HepG2 (cell line): ENCODE data around the gene PCNA. TPM values are rescaled to one million over a fixed set of nuclear protein-coding genes. Genes with fewer than 3 reads are reported as not detected.

Experiments
- ATAC-seq: fragments of 200-7000 bp; cut with Tn5 transposase; 3 replicates; pipeline ENCODE4 v1.9.1; 2020; ENCODE audit warnings: mild to moderate bottlenecking, moderate library complexity
- BruUV-seq: library from RNA; stranded (reverse); fragments of 400-500 nt; replicated peaks from 2 replicates; lab custom pipeline; 2021; lab: Mats Ljungman, UMichigan
- CTCF ChIA-PET: fragments of 300-600 bp; formaldehyde crosslinking; extraction: SDS; loops from one replicate; lab custom pipeline; 2021; ENCODE audit warnings: low total read pairs, inconsistent platforms, low intra/inter-chr PET ratio; lab: Yijun Ruan, JAX
- POLR2A ChIA-PET: fragments of 350-600 bp; sonication (Branson Sonifier 250); formaldehyde crosslinking; loops from one replicate; lab custom pipeline; 2020; ENCODE audit warnings: antibody characterized with exemption, inconsistent platforms; lab: Yijun Ruan, JAX
- DNase-seq: peaks from one replicate; pipeline ENCODE4 v3.0.0-alpha.2; 2015; ENCODE audit warnings: low spot score
- FAIRE-seq: peaks from 3 replicates; lab custom pipeline; 2011; peaks lifted over from hg19 to GRCh38; lab: Jason Lieb, UNC
- H2AFZ ChIP-seq: one replicate; pipeline ENCODE4 v1.6.1; 2011; ENCODE audit warnings: low read length, inconsistent platforms
- H3K27ac ChIP-seq: fragments of 300-600 bp; 3 replicates; pipeline ENCODE4 v1.8.0; 2011; ENCODE audit warnings: mixed run types, mild to moderate bottlenecking, mixed read lengths, low read length, inconsistent platforms; ENCODE audit not compliant: insufficient read depth; ENCODE audit errors: extremely low read length
- H3K27me3 ChIP-seq, 2 experiments: fragments of 200-600 bp in 1 of 2; 2 replicates in 1 of 2; 3 replicates in 1 of 2; pipeline versions ENCODE4 v1.6.0 to v1.8.0; 2011; ENCODE audit warnings: low read length in 2 of 2, mild to moderate bottlenecking in 2 of 2, moderate library complexity in 2 of 2, inconsistent platforms in 1 of 2; ENCODE audit not compliant: insufficient read depth in 2 of 2, control insufficient read depth in 1 of 2
- H3K36me3 ChIP-seq, 2 experiments: fragments of 200-600 bp in 1 of 2; replicated peaks in 1 of 2; 2 replicates in 1 of 2; 3 replicates in 1 of 2; pipeline versions ENCODE4 v1.5.1 to v1.8.0; 2011; ENCODE audit warnings: low read length in 2 of 2, inconsistent platforms in 1 of 2; ENCODE audit not compliant: insufficient read depth in 2 of 2, control insufficient read depth in 1 of 2
- H3K4me1 ChIP-seq: 2 replicates; pipeline ENCODE4 v1.5.1; 2012; ENCODE audit warnings: low read length, inconsistent platforms; ENCODE audit not compliant: insufficient read depth
- H3K4me2 ChIP-seq: 2 replicates; pipeline ENCODE4 v1.6.0; 2011; ENCODE audit warnings: low read depth, low read length, inconsistent platforms
- H3K4me3 ChIP-seq, 3 experiments: fragments of 200-600 bp in 1 of 3; sonication (generic), shearing (Covaris generic) in 1 of 3; replicated peaks in 1 of 3; 2 replicates each; pipeline ENCODE4 v1.5.1; 2011 to 2016; ENCODE audit warnings: low read length in 3 of 3, inconsistent platforms in 2 of 3, low read depth in 2 of 3, mild to moderate bottlenecking in 2 of 3, control low read depth in 1 of 3, mixed read lengths in 1 of 3; ENCODE audit not compliant: insufficient read depth in 1 of 3
- H3K79me2 ChIP-seq: one replicate; pipeline ENCODE4 v1.6.1; 2011; ENCODE audit warnings: low read length, inconsistent platforms; ENCODE audit not compliant: insufficient read depth
- H3K9ac ChIP-seq: 2 replicates; pipeline ENCODE4 v1.6.0; 2011; ENCODE audit warnings: mild to moderate bottlenecking, low read depth, low read length, inconsistent platforms; ENCODE audit not compliant: insufficient read depth
- H3K9me3 ChIP-seq: 2 replicates; pipeline ENCODE4 v1.5.1; 2012; ENCODE audit warnings: mild to moderate bottlenecking, low read length
- H4K20me1 ChIP-seq: 2 replicates; pipeline ENCODE4 v1.6.0; 2011; ENCODE audit warnings: inconsistent platforms, mild to moderate bottlenecking, low read length, moderate library complexity; ENCODE audit not compliant: insufficient read depth
- ADNP ChIP-seq: sonication (generic); formaldehyde crosslinking; IDR thresholded peaks from 2 replicates; pipeline ENCODE4 v1.4.0; 2020; ENCODE audit warnings: missing genetic modification reagents
- CHCHD3 ChIP-seq: sonication (generic); formaldehyde crosslinking; IDR thresholded peaks from 2 replicates; pipeline ENCODE4 v1.8.0; 2022; ENCODE audit warnings: mild to moderate bottlenecking, missing genetic modification reagents, moderate library complexity
- DMAP1 ChIP-seq: IDR thresholded peaks from 2 replicates; pipeline ENCODE4 v1.6.1; 2016
- E2F1 ChIP-seq: sonication (generic); formaldehyde crosslinking; IDR thresholded peaks from 2 replicates; pipeline ENCODE4 v1.5.0; 2020; ENCODE audit warnings: missing genetic modification reagents
- HIVEP1 ChIP-seq: sonication (generic); formaldehyde crosslinking; IDR thresholded peaks from 2 replicates; pipeline ENCODE4 v1.4.0; 2020; ENCODE audit warnings: mild to moderate bottlenecking, missing genetic modification reagents
- HNRNPLL ChIP-seq: fragments of 200-400 bp; formaldehyde crosslinking; IDR thresholded peaks from 2 replicates; pipeline ENCODE4 v1.6.1; 2017; ENCODE audit warnings: mild to moderate bottlenecking, low read depth, low read length; ENCODE audit not compliant: poor library complexity, severe bottlenecking
- JARID2 ChIP-seq: sonication (generic); formaldehyde crosslinking; IDR thresholded peaks from 2 replicates; pipeline ENCODE4 v1.8.1; 2023; ENCODE audit warnings: missing genetic modification reagents, inconsistent platforms; ENCODE audit not compliant: insufficient replicate concordance
- KDM5B ChIP-seq: sonication (generic); formaldehyde crosslinking; IDR thresholded peaks from 2 replicates; pipeline ENCODE4 v1.4.0; 2020; ENCODE audit warnings: missing genetic modification reagents, mild to moderate bottlenecking, borderline replicate concordance
- MAFG ChIP-seq: sonication (generic); formaldehyde crosslinking; IDR thresholded peaks from 2 replicates; pipeline ENCODE4 v1.5.1; 2020; ENCODE audit warnings: mild to moderate bottlenecking, missing genetic modification reagents
- MED13 ChIP-seq: sonication (generic); formaldehyde crosslinking; IDR thresholded peaks from 2 replicates; pipeline ENCODE4 v1.5.0; 2020; ENCODE audit warnings: missing genetic modification reagents
- MXI1 ChIP-seq: IDR thresholded peaks from 3 replicates; pipeline ENCODE4 v1.6.1; 2012; ENCODE audit warnings: low read depth, low read length, inconsistent platforms, borderline replicate concordance
- NKX3-1 ChIP-seq: sonication (generic); formaldehyde crosslinking; IDR thresholded peaks from 2 replicates; pipeline ENCODE4 v1.5.0; 2020; ENCODE audit warnings: missing genetic modification reagents
- NR3C1 ChIP-seq: sonication (generic); formaldehyde crosslinking; IDR thresholded peaks from 2 replicates; pipeline ENCODE4 v1.4.0; 2020; ENCODE audit warnings: missing genetic modification reagents
- RFXANK ChIP-seq: IDR thresholded peaks from 2 replicates; pipeline ENCODE4 v1.6.1; 2016
- THRA ChIP-seq: sonication (generic); formaldehyde crosslinking; IDR thresholded peaks from 2 replicates; pipeline ENCODE4 v1.4.0; 2020; ENCODE audit warnings: missing genetic modification reagents, borderline replicate concordance
- YY1 ChIP-seq: IDR thresholded peaks from 2 replicates; pipeline ENCODE4 v1.6.1; 2011; ENCODE audit warnings: low read length, low read depth, moderate library complexity, mild to moderate bottlenecking; ENCODE audit not compliant: insufficient read depth, insufficient replicate concordance
- ZFP36L1 ChIP-seq: sonication (generic); formaldehyde crosslinking; IDR thresholded peaks from 2 replicates; pipeline ENCODE4 v1.8.0; 2022; ENCODE audit warnings: mild to moderate bottlenecking, missing genetic modification reagents, moderate library complexity
- ZMYM2 ChIP-seq: sonication (generic); formaldehyde crosslinking; IDR thresholded peaks from 2 replicates; pipeline ENCODE4 v1.8.0; 2022; ENCODE audit warnings: mild to moderate bottlenecking, missing genetic modification reagents
- ZNF570 ChIP-seq: sonication (generic); formaldehyde crosslinking; IDR thresholded peaks from 2 replicates; pipeline ENCODE4 v1.4.0; 2020; ENCODE audit warnings: mild to moderate bottlenecking, missing genetic modification reagents, borderline replicate concordance
- ZSCAN25 ChIP-seq: sonication (generic); formaldehyde crosslinking; IDR thresholded peaks from 2 replicates; pipeline ENCODE4 v1.8.0; 2022; ENCODE audit warnings: mild to moderate bottlenecking, missing genetic modification reagents
- ZSCAN29 ChIP-seq: sonication (generic); formaldehyde crosslinking; conservative IDR thresholded peaks from 2 replicates; pipeline ENCODE4 v1.4.0; 2020; ENCODE audit warnings: mild to moderate bottlenecking, missing genetic modification reagents
- WGBS: methylation state at CpG from one replicate; pipeline ENCODE4 v1.1.6; 2017; ENCODE audit warnings: low lambda C conversion rate; 5-methylcytosine and 5-hydroxymethylcytosine counted together
- in situ Hi-C: cut with HindIII; loops from 2 replicates; pipeline ENCODE4 v1.10.0; 2017; ENCODE audit warnings: low pct_unique_long_range_greater_than_20kb; ENCODE audit not compliant: extremely low pct_ligation_motif_present
- intact Hi-C: fragments of 100-400 bp; cut with micrococcal nuclease; formaldehyde crosslinking; loops from one replicate; pipeline ENCODE4 v1.10.0; 2022; ENCODE audit not compliant: unreplicated experiment
- polyA plus RNA-seq, 8 experiments: library from polyadenylated mRNA; depleted of rRNA in 3 of 8; stranded (reverse) in 7 of 8; unstranded in 1 of 8; fragments of >200 nt; fragmentation: Illumina TruSeq in 4 of 8; extraction: Trizol in 4 of 8; gene quantifications; 2 replicates each; pipeline versions ENCODE4 v1.2.1 to v1.2.3, GENCODE V29; 2011 to 2016; ENCODE audit warnings: low read depth in 4 of 8, missing spikeins in 1 of 8, mixed read lengths in 1 of 8; ENCODE audit not compliant: insufficient read depth in 1 of 8
- total RNA-seq, 5 experiments: library from RNA; depleted of rRNA; stranded (reverse); fragments of >200 nt; fragmentation: Illumina TruSeq; extraction: Trizol; gene quantifications; 2 replicates each; pipeline ENCODE4 v1.2.3, GENCODE V29; 2016; ENCODE audit warnings: low read depth in 1 of 5

Gene PCNA
- total and polyA plus RNA-seq, 2 of the 13 experiments (the other 11 are each of a cell fraction or from before 2014, with no cell fraction given): 229 to 655 TPM

DNA sequence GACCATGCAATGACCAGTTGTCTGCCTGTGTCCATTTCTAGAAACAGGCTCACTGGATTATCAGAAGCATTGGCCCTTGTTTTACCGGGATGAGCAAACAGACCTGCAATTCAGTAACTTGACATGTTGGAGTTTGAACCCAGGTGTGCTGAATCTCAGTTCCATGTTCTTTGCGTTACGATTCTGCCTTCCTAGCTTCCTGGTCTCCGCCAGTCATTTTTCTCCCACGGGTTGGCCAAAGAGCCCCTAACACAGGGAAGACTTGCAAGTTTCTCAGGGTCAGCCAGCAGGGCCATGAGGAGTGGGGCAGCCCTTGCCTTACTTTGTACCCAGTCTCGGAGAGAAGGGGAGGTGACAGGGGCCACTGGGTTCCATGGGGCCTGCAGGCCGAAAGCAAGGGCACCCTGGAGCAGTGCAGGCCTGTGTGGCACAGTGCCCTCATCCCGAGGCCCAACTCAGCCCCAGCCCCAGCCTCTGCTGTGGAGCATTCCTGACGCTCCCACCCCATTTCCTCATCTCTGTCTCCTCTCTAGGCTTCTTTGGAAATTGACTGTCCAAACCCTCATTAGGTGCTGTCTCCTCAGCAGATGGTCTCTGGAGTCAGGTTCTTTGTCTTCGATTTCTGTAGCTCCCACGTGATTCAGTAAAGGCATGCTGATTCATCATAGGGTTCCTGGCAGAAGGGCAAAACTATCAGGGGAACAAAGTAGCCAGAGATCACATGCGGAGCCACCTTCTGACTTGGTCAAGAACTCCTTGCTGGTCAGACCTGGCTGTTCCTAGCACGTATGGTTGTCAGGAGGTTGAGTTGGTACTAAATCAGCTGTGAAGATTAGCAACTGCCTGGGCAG, 30.7 kb upstream of the PCNA start (continued):
- peak; percentile 40; the same call in 1 of the 3 replicates for TF ChIP-seq MXI1
- TF ChIP-seq ADNP (CRISPR knock-in tag): 0 out of 2 replicates have a peak, but pooled peaks have one; percentile 11
- TF ChIP-seq DMAP1 (CRISPR knock-in tag): peak; percentile 83; the same call in 1 of the 2 replicates
- TF ChIP-seq ZSCAN25 (CRISPR knock-in tag): 0 out of 2 replicates have a peak, but pooled peaks have one; percentile 48
- TF ChIP-seq THRA (CRISPR knock-in tag): peak; percentile 16; the same call in 1 of the 2 replicates

DNA sequence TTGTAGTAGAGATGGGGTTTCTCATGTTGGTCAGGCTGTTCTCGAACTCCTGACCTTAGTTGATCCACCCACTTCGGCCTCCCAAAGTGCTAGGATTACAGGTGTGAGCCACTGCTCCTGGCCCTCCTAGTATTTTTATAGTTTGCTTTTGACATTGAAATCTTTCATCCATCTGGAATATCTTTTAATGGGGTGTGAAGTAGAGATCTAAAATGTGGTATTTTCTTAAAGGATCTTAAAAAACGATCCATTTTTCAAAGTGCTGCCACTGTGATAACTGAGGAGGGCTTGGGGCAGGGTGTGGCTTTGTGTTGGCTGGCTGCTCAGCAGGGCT, 30.1 kb upstream of the PCNA start:
- no TSS peak for BruUV-seq
- Histone ChIP-seq H3K9ac (peak overlapping the region; percentile 70), H3K4me1 (peaks cover 100% of the 10 kb centered on the region), H3K9me3 (no peaks in the 10 kb centered on the region), H2AFZ (no peak overlapping the region), H3K4me3 (peak overlapping the region in 2 of 3 experiments; percentile 13 to 47; a peak in 2 of 6 replicates), H3K27ac (peak overlapping the region; percentile 87), H4K20me1 (no peaks in the 10 kb centered on the region), H3K79me2 (peaks cover 83% of the 10 kb centered on the region), H3K4me2 (peak overlapping the region; percentile 84), H3K36me3 (peaks cover under 1 to 1% of the 10 kb centered on the region in 2 experiments; a peak in 1 of 5 replicates), H3K27me3 (no peaks in the 10 kb centered on the region)
- DNase-seq (no peak), ATAC-seq (no peak), FAIRE-seq (no peak)
- intact Hi-C loops: loop anchor here (1.0 kb wide), 1 partner anchor 30 kb away; no protein-coding TSS in a partner anchor
- CTCF ChIA-PET: no interaction called here
- in situ Hi-C loops: loop anchor here (10.0 kb wide), 1 partner anchor 65 kb away; no protein-coding TSS in a partner anchor
- WGBS: 39% methylated on average over 3 of the region's 3 CpGs
- POLR2A ChIA-PET: interaction anchor here (0.7 to 12.0 kb wide), 6 partner anchors 8 to 64 kb away, joined by 3 to 176 read pairs (median 4); partner anchors contain the start of genes CDS2 and PCNA
- TF ChIP-seq NR3C1 (no peak), KDM5B (CRISPR knock-in tag) (0 out of 2 replicates have a peak, but pooled peaks have one; percentile 51), ZMYM2 (peak; percentile 1; the same call in 1 of the 2 replicates), E2F1 (CRISPR knock-in tag) (0 out of 2 replicates have a peak, but pooled peaks have one; percentile 16), CHCHD3 (CRISPR knock-in tag) (0 out of 2 replicates have a peak, but pooled peaks have one; percentile 17), ZNF570 (CRISPR knock-in tag) (no peak), NKX3-1 (CRISPR knock-in tag) (0 out of 2 replicates have a peak, but pooled peaks have one; percentile 7), JARID2 (CRISPR knock-in tag) (peak; percentile 38), RFXANK (CRISPR knock-in tag) (no peak), MAFG (CRISPR knock-in tag) (no peak), HNRNPLL (no peak), HIVEP1 (CRISPR knock-in tag) (0 out of 2 replicates have a peak, but pooled peaks have one; percentile 40), ZSCAN29 (CRISPR knock-in tag) (no peak), ZFP36L1 (CRISPR knock-in tag) (peak; percentile 93), MED13 (CRISPR knock-in tag) (0 out of 2 replicates have a peak, but pooled peaks have one; percentile 10), YY1 (peak; percentile 42)
